HG02763 (cell line): ENCODE results near the gene DRAP1.
"Not testable (repeated sequence)": the region's sequence is repeated elsewhere in the genome, so short reads cannot be mapped to it uniquely, and the experiment has no call there.

ENCODE experiments used
- ATAC-seq: cut with Tn5 transposase; IDR thresholded peaks from one replicate; pipeline ENCODE4 v1.9.1; 2021; ENCODE audit warnings: mild to moderate bottlenecking, moderate library complexity; ENCODE audit not compliant: unreplicated experiment

Gene DRAP1

GRCh38 chr11:65928667-65929066 lies 9.4 kb downstream of the DRAP1 start:
- ATAC-seq = no peak

GRCh38 chr11:65931773-65932557 lies 12.7 kb downstream of the DRAP1 start:
- ATAC-seq = no peak

- ATAC-seq = no peak
Observed at GRCh38 chr11:65932558-65932919, 13.3 kb downstream of the DRAP1 start.

GRCh38 chr11:65934014-65934413 lies 14.8 kb downstream of the DRAP1 start:
- ATAC-seq = no peak

GRCh38 chr11:65937766-65938165 lies 18.5 kb downstream of the DRAP1 start:
- ATAC-seq = no peak

GRCh38 chr11:65941720-65942310 lies 22.6 kb downstream of the DRAP1 start:
- no peak for ATAC-seq

- ATAC-seq = no peak
Observed at GRCh38 chr11:65942531-65942930, 23.3 kb downstream of the DRAP1 start.

GRCh38 chr11:65944191-65944590 lies 25.0 kb downstream of the DRAP1 start:
- no peak for ATAC-seq

- ATAC-seq = no peak
Observed at GRCh38 chr11:65944767-65945166, 25.5 kb downstream of the DRAP1 start.

GRCh38 chr11:65945430-65945911 lies 26.2 kb downstream of the DRAP1 start, which contains the start of gene TSGA10IP:
TSS of gene TSGA10IP (plus strand) at chr11:65945480. CDS start at chr11:65945676, 196 bp downstream.
- no peak for ATAC-seq

- ATAC-seq = no peak
Observed at GRCh38 chr11:65945941-65946558, 26.8 kb downstream of the DRAP1 start.

- no peak for ATAC-seq
Observed at GRCh38 chr11:65946655-65947054, 27.4 kb downstream of the DRAP1 start.

- no peak for ATAC-seq
Observed at GRCh38 chr11:65947133-65947532, 27.9 kb downstream of the DRAP1 start.

- no peak for ATAC-seq
Observed at GRCh38 chr11:65947603-65948125, 28.4 kb downstream of the DRAP1 start.

- not testable (repeated sequence) for ATAC-seq
Observed at GRCh38 chr11:65950711-65951110, 31.5 kb downstream of the DRAP1 start.

GRCh38 chr11:65951641-65952040 lies 32.4 kb downstream of the DRAP1 start:
- not testable (repeated sequence) for ATAC-seq

- no peak for ATAC-seq
Observed at GRCh38 chr11:65952052-65952521, 32.9 kb downstream of the DRAP1 start.

GRCh38 chr11:65953471-65953870 lies 34.2 kb downstream of the DRAP1 start:
- ATAC-seq = no peak

- ATAC-seq = no peak
Observed at GRCh38 chr11:65954771-65955170, 35.5 kb downstream of the DRAP1 start.

- no peak for ATAC-seq
Observed at GRCh38 chr11:65958291-65958690, 39.1 kb downstream of the DRAP1 start.

GRCh38 chr11:65958774-65959420 lies 39.7 kb downstream of the DRAP1 start:
- ATAC-seq = no peak
